SKM-1 treated with dmso at 0.1 percent for 144 hours (cell line): Measurements from ENCODE around the gene UBE2D2.

Experiments
- DNase-seq: peaks from one replicate; lab custom pipeline; 2025; ENCODE audit not compliant: unreplicated experiment; lab: John Stamatoyannopoulos, UW

UBE2D2 gene

DNA sequence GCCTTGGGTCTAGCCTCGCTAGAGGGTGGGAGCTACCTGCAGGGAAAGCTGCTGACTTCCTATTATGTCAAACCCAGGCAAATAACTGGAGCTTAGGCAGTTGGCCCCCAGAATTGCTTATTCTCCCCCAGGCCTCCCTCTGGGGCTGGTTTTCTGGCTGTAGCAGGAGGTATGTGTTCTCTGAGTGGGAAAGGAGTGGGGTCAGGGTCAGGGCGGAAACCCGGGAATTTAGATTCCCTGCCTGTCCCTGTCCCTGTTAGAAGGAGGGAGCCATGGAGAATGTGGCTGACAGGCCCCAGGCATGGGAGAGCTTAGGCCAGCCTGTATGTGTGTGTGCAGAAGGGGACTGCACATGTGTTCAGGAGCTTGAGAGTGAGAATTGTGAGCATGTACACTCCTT is 73.4 kb downstream of the UBE2D2 start:
- DNase-seq, result no peak

GRCh38 chr5:139635191-139635590 is 74.1 kb downstream of the UBE2D2 start:
- DNase-seq, result no peak

DNA sequence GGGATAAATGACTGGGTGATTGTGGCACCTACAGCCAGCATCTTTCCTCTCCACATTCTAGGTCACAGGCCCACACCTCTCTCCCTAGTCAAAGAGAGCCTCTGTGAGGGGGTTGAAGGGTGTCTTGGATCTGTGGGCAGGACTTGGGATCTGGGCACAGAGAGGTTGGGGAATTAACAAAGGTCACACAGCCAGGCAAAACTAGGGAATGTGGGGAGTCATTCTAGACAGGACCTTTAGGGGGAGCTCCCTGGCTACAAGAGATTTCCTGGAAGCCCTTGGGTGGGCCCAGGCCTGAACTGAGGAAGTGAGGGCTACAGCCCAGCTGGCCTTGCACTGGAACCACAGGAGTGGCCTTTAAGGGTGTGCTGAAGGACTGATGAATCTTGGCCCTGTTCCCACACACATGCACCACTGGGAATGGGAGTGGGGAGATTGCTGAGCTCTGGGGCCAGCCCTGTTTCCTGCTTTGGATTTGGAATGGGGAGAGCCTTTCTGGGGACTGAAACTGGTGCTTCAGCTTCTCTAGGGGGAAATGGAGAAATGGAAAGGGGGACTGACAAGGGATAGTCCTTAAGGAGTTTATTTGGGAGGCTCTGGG is 74.6 kb downstream of the UBE2D2 start:
- peak; percentile 59 for DNase-seq

DNA sequence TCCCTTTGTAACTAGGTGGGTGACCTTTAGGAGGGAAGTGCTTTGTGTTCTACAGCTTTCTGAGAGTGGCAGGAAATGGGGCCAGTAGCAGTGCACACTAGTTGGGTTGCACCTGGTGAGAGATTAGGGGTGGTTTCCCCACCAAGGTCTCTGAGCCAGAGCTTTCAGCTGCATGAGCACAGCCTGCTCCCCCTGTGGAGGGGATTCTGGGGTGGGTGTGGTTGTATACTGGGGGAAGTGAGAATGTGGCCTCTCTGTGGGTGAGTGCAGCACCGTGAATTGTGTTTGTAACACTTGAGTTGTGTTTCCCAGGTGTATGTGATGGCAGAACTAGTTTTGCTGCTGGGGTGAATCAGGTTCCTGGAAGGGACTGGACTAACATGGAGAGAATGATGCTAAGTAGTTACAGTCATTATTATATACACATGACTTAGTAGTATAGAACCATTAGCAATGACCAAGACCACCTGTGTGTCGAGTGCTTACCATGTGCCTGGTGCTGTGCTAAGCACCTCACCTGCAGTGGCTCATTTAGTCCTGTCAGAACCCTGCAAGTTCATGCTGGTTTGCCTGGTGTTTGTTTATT is 75.2 kb downstream of the UBE2D2 start:
- no peak for DNase-seq

- DNase-seq, result no peak
Measured at GRCh38 chr5:139636975-139637408, 75.9 kb downstream of the UBE2D2 start.

DNA sequence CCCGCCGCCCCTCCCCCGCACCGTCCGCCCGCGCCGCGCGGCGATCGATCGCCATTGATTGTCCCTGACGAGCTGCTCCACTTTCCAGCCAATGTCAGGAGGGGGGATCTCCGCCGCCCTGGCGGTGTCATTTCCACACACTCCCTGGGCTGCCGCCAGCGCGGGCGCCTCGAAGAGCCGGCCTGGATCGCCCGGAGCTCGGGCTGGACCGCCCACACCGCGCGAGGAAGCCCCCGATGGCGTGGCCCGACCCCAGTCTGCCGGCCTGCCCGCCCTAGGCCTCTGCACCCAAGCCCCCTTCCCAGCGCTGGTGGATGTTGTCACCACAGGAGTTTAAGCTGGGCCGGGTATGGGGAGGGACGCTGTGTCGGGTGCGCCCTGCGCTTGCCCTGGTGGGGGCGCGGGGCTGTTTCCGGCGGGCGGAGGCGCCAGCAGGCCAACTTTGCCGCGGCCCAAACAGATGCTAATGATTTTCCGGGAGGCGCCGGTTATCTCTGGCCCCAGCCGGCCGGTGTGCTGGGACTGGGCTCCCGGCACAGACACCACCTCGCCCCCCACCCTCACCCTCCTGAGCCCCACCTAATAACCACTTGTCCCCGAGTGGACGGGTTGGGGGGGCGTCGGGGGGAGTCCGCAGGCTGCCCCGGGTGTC is 76.4 kb downstream of the UBE2D2 start:
- peak; percentile 65 for DNase-seq

DNA sequence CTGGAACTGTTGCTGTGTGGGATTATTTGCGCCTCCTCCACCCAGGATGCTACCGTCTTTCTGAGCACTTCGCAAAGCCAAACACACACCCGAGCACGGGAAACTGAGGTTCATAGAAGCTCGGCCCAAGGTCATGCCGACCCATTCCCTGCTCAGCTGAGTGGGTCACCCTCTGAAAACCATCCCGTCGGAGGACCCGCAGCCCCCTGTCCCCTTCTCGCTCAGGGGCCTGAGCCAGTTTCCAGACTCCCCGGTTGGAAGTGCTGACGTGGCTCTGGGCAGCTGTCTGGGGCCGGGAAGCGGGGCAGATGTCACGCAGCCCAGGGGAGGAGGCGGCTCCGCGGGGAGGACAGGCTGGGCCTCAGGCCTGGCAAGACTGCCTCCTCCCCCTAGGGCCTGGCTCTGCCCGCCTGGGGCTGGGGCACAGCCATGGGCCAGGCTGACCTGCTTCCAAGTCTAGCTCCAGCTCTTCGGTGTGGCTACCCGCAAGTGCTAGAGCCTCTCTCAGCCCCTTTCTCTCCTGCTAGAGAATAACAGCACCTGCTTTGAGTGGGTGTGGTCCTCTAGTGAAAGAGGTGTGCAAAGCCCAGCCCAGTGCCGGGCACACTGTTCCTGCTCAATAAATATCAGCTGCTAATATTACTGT is 77.1 kb downstream of the UBE2D2 start:
- no peak for DNase-seq

DNA sequence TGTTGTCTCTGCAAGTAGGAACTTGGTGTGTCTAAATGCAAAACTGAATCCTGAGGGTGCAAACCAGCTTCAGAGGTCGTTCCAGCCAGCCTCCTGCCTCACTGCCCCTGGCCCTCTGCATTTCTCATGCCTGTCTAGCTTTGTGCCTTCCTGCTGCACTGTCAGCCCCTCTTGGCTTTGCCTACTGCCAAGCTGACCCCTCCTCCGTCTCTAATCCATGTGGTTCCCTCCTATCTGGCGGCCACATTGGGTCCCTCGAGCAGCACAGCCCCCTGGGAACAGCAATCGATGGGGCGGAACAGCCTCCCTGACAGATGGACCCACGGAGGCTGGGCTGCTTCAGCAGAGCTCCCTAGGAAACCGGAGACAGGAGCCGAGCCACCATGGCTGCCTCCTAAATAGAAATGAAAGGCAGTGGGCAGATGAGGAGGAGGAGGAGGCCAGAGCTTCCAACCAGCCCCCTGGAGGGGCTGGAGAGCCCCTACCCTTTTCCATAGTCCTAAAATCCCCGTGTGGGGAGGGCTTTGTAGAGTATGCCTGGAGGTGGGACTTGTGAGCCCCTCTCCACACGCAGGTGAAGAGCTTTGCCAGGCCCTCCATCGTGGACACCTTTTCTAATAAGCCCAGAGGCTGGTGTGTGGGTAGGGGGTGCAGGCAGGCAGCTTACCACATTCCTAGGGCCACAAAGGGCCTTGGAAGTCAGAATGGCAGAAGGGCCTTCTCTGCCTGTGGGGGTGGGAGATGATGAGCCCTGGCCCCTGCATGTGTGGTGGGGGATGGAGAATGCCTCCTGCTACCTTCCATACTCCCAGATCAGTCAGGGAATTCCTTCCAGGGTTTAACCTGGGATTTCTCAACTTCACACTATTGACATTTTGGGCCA is 77.8 kb downstream of the UBE2D2 start:
- DNase-seq, result no peak

DNA sequence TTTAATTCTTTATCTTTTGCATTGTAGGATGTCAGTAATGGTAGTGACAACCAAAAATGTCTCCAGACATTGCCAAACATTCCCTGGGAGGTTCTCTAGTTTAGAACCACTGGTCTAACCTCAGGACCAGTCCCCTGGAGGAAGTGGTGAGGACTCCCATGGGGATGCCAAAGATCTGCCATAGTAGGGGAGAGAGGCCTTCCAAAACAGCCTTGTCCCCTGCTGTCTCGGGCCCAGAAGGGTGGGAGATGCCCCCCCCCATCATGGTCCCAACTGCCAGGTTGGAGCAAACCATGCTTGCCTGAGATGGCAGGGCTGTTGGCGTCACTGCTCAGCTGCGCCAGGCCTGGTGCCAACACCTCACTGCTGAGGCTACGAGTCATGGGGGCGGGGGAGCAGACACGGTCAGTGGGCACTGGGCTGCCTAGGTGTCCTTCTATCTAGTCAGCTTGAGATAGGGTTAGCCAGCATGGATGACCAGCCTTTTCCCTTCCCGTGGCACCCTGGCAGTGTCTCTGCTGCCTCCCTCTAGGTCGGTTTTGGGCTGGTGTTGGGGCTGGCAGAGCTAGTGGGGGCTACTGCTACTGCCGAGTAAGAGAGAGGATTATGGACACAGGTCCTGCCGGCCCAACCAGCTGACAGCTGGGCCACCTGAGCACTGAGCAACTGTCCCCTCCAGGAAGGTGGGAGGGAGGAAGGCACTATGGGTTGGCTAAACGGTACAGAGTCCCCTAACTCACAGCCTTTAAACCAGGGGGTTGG is 78.7 kb downstream of the UBE2D2 start:
- DNase-seq, result no peak

- DNase-seq, result no peak
Measured at GRCh38 chr5:139640421-139641115, 79.4 kb downstream of the UBE2D2 start.

- no peak for DNase-seq
Measured at GRCh38 chr5:139641116-139642080, 80.3 kb downstream of the UBE2D2 start.

DNA sequence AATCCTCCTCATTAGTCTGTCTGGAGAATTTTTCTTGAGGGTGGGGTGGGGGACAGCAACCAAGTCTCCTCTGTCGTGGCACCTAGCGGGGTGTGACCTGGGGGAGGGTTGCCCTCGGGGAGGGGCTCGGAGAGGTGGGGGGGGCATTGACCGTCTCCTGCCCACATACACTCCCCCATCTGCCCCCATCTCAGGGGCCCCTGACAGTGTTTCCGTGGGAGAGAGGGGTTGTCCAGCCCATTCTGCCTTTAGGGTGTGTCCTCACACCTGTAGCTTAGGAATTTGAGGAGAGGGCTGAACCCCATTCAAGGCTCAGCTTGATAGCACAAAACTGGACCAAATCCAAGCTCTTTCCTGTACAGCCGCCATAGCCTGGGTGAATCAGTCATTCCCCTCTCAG is 81.1 kb downstream of the UBE2D2 start:
- DNase-seq, result no peak

DNA sequence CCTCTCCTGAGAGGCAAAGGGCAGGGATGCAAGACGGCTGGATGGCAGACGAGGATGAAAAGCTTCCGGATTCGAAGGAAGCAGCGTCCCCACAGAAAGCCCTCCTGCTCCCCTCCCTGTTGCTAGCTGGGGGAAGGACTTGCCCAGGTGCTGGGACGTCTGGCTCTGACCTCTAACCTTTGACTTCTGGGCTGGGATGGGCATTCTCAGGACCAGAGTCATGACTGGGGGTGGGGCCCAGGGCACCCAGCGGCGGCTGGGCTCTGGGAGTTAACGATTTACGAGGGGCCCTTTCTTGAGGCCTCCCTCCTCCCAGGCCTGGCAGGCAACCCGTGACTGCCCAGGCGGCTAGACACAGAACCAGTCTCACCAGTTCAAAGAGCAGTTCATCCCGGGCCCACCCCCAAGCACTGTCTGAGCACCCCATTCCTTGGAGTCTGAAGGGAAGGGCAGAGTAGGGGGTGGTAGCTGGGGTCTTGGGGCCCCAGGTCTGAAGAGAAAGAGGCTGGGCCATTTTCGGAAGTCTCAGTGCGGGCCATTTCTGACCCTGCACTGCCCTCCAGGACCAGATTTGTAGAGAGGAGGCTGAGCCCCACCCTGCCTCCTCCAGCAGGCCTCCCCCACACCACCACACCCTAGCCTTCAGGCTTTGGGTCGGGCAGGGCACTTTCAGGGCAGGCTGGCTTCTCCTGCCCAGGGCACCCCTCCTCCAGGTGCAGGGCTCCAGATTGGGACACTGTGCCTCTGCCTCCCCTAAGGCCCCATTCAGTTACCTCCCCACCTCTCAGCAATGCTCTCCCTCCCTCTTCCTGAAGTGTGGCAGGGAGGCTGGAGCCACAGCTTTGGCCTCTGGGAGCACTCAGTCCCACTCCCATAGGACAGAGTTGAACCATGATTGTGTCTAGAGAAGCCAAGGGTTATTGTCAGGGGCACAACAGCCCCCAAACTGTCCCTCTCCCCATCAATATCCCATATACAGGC is 82.0 kb downstream of the UBE2D2 start:
- no peak for DNase-seq

GRCh38 chr5:139644001-139644456 is 82.9 kb downstream of the UBE2D2 start:
- DNase-seq, result no peak

DNA sequence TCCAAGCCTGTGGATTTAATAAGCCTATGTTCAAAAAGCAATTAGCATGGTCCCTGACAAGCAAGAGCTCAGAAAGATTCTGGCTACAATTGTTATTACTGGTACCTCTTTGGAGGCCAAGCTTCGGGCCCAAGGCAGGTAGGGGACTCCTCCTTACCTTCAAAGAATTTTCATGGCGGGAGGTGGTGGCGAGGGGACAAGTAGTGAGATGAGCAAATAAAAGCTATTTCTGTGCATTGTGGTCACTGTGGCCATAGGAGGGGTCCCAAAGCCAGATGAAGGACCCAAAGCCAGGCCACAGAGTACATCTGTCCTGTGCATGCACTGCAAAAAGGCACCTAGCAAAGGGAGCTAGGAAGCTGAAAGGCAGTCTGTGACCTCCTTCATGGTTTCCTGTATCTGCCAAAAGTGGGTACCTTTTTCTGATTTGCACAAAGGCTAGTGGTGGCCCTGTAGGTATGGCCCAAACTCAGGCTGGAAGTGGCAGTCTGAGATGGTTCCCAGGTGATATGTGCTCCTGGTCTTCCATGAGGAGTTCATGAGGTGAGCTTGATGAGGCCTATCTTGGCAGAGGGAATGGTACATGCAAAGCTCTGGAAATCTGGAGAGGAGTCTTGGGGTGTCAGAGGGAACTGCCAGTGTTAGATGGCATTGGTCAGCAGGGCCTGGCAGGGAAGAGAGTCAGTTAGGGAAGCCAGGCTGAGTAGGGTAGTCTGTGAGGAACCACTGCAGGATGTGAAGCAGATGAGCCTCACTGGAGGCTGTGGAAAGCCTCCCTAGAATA is 83.7 kb downstream of the UBE2D2 start:
- no peak for DNase-seq

- no peak for DNase-seq
Measured at GRCh38 chr5:139645430-139645871, 84.3 kb downstream of the UBE2D2 start.

DNA sequence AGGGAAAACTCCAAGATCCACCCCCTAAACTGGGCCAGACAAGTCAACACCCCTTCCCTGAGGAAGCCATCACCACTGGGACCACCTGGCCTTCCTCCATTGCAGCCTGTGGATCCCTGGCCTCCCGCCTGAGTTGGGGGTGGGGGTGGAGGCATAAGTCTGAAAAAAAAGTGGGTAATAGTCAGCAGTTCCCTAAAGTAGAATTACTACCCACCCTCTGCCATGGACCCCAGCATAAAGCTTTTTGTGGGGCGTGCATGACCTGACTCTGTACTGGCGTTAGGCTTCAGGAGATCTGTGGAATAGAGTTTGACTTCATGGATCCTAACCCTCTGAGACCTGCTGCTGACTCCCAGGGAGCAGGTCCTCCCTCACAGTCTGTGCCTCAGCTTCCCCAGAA is 85.0 kb downstream of the UBE2D2 start:
- DNase-seq, result no peak
